Measurements from ENCODE around the gene LCE3C.
A peak's percentile ranks its signal among the peaks of the same experiment; 100 is the strongest.
"Not testable (repeated sequence)": the region's sequence is repeated elsewhere in the genome, so short reads cannot be mapped to it uniquely, and the experiment has no call there.

LCE3C gene

GRCh38 chr1:152599934-152600333 lies at the start of gene LCE3C:
Gene LCE3C (plus strand): TSS chr1:152600234. CDS start chr1:152600732, 498 bp downstream.
- DNase-seq (ENCODE audit: extremely low read depth in 1 of 2, low read depth in 1 of 2): no peak

- DNase-seq (ENCODE audit: extremely low read depth in 1 of 2, low read depth in 1 of 2): no peak
Observed at GRCh38 chr1:152565115-152565514, 34.9 kb upstream of the LCE3C start.

- DNase-seq (ENCODE audit: extremely low read depth in 1 of 2, low read depth in 1 of 2): no peak
Observed at GRCh38 chr1:152565535-152566215, 34.4 kb upstream of the LCE3C start.

- no peak for DNase-seq (ENCODE audit: extremely low read depth in 1 of 2, low read depth in 1 of 2)
Observed at GRCh38 chr1:152566681-152567080, 33.4 kb upstream of the LCE3C start, which contains the start of gene LCE3E. Gene LCE3E (minus strand): TSS chr1:152566780. CDS start chr1:152566208, 572 bp downstream.

GRCh38 chr1:152577168-152577567 lies 22.9 kb upstream of the LCE3C start:
- peak in 1 of 2 donors; percentile 10 for DNase-seq (ENCODE audit: extremely low read depth in 1 of 2, low read depth in 1 of 2)

- DNase-seq (ENCODE audit: extremely low read depth in 1 of 2, low read depth in 1 of 2): not testable (repeated sequence)
Observed at GRCh38 chr1:152579526-152579925, 20.5 kb upstream of the LCE3C start.

GRCh38 chr1:152580433-152580832 lies 19.6 kb upstream of the LCE3C start, which contains the start of gene LCE3D:
Gene LCE3D (minus strand): TSS chr1:152580516. CDS start chr1:152579936, 580 bp downstream.
- DNase-seq (ENCODE audit: extremely low read depth in 1 of 2, low read depth in 1 of 2): no peak

GRCh38 chr1:152582647-152583046 lies 17.4 kb upstream of the LCE3C start:
- no peak for DNase-seq (ENCODE audit: extremely low read depth in 1 of 2, low read depth in 1 of 2)

- DNase-seq (ENCODE audit: extremely low read depth in 1 of 2, low read depth in 1 of 2): no peak
Observed at GRCh38 chr1:152585586-152585985, 14.4 kb upstream of the LCE3C start.

- DNase-seq (ENCODE audit: extremely low read depth in 1 of 2, low read depth in 1 of 2): no peak
Observed at GRCh38 chr1:152596986-152597385, 3.0 kb upstream of the LCE3C start.

GRCh38 chr1:152613511-152613910 lies 13.5 kb downstream of the LCE3C start, which contains the start of gene LCE3B:
Gene LCE3B (plus strand): TSS chr1:152613811. CDS start chr1:152613811, 0 bp downstream.
- no peak for DNase-seq (ENCODE audit: extremely low read depth in 1 of 2, low read depth in 1 of 2)

- no peak for DNase-seq (ENCODE audit: extremely low read depth in 1 of 2, low read depth in 1 of 2)
Observed at GRCh38 chr1:152621993-152622392, 22.0 kb downstream of the LCE3C start.

- DNase-seq (ENCODE audit: extremely low read depth in 1 of 2, low read depth in 1 of 2): no peak
Observed at GRCh38 chr1:152622803-152623202, 22.8 kb downstream of the LCE3C start, which contains the start of gene LCE3A. Gene LCE3A (minus strand): TSS chr1:152623103. CDS start chr1:152623103, 0 bp downstream.

GRCh38 chr1:152623203-152623844 lies 23.3 kb downstream of the LCE3C start:
- peak in 1 of 2 donors; percentile 6 for DNase-seq (ENCODE audit: extremely low read depth in 1 of 2, low read depth in 1 of 2)

- DNase-seq (ENCODE audit: extremely low read depth in 1 of 2, low read depth in 1 of 2): no peak
Observed at GRCh38 chr1:152626744-152627143, 26.7 kb downstream of the LCE3C start.

- DNase-seq (ENCODE audit: extremely low read depth in 1 of 2, low read depth in 1 of 2): no peak
Observed at GRCh38 chr1:152630596-152630995, 30.6 kb downstream of the LCE3C start.

GRCh38 chr1:152640351-152640750 lies 40.3 kb downstream of the LCE3C start:
- no peak for DNase-seq (ENCODE audit: extremely low read depth in 1 of 2, low read depth in 1 of 2)

GRCh38 chr1:152643945-152644344 lies 43.9 kb downstream of the LCE3C start:
- no peak for DNase-seq (ENCODE audit: extremely low read depth in 1 of 2, low read depth in 1 of 2)

GRCh38 chr1:152645146-152645545 lies 45.1 kb downstream of the LCE3C start:
- no peak for DNase-seq (ENCODE audit: extremely low read depth in 1 of 2, low read depth in 1 of 2)

- DNase-seq (ENCODE audit: extremely low read depth in 1 of 2, low read depth in 1 of 2): no peak
Observed at GRCh38 chr1:152646656-152647055, 46.6 kb downstream of the LCE3C start.
